Embryonic facial prominence (tissue), 1 donor: ENCODE measurements around the gene NLRP5.
"Not testable (repeated sequence)": the region's sequence is repeated elsewhere in the genome, so short reads cannot be mapped to it uniquely, and the experiment has no call there.

ENCODE experiments used
- DNase-seq: peaks from one replicate; pipeline ENCODE4 v3.0.0-alpha.2; 2016; ENCODE audit errors: extremely low spot score

Gene NLRP5

GRCh38 chr19:56098731-56099568, 112.4 kb downstream of the NLRP5 start:
- no peak for DNase-seq

- no peak for DNase-seq
These were observed 113.3 kb downstream of the NLRP5 start for GRCh38 chr19:56099638-56100539.

- DNase-seq, result no peak
These were observed 114.5 kb downstream of the NLRP5 start for GRCh38 chr19:56101095-56101494.

GRCh38 chr19:56101746-56102535, 115.4 kb downstream of the NLRP5 start:
- no peak for DNase-seq

GRCh38 chr19:56103027-56103614, 116.5 kb downstream of the NLRP5 start:
- DNase-seq, result no peak

- DNase-seq, result no peak
These were observed 117.8 kb downstream of the NLRP5 start for GRCh38 chr19:56104423-56104822.

- no peak for DNase-seq
These were observed 118.6 kb downstream of the NLRP5 start for GRCh38 chr19:56105090-56105701.

GRCh38 chr19:56105831-56106396, 119.3 kb downstream of the NLRP5 start:
- DNase-seq, result not testable (repeated sequence)

- no peak for DNase-seq
These were observed 119.8 kb downstream of the NLRP5 start for GRCh38 chr19:56106397-56106849.

- no peak for DNase-seq
These were observed 120.4 kb downstream of the NLRP5 start for GRCh38 chr19:56106993-56107392.

GRCh38 chr19:56107626-56108351, 121.2 kb downstream of the NLRP5 start:
- no peak for DNase-seq

- DNase-seq, result no peak
These were observed 122.0 kb downstream of the NLRP5 start for GRCh38 chr19:56108447-56109195.

- DNase-seq, result no peak
These were observed 122.7 kb downstream of the NLRP5 start for GRCh38 chr19:56109226-56109625.

- DNase-seq, result no peak
These were observed 124.2 kb downstream of the NLRP5 start for GRCh38 chr19:56110515-56111448.
